Neural cell (in vitro differentiated cells): ENCODE data around the gene ILK.

Experiments
- EZH2 ChIP-seq: fragments of 200-600, 300-800 bp; shearing (Covaris generic), sonication (generic); IDR thresholded peaks from 2 replicates; pipeline ENCODE4 v1.6.1; 2014; ENCODE audit warnings: antibody characterized with exemption, low read length, borderline replicate concordance, mild to moderate bottlenecking; ENCODE audit not compliant: insufficient read depth, poor library complexity, severe bottlenecking
- RAD21 ChIP-seq: fragments of 450-650 bp; conservative IDR thresholded peaks from 2 replicates; pipeline ENCODE4 v1.6.1; 2014; ENCODE audit warnings: antibody characterized with exemption, mild to moderate bottlenecking, moderate library complexity
- TF ChIP-seq, protein P1 (sequence below): fragments of 450-650 bp; IDR thresholded peaks from 2 replicates; pipeline ENCODE4 v1.5.1; 2014; ENCODE audit warnings: antibody characterized with exemption, mild to moderate bottlenecking, moderate library complexity; ENCODE audit not compliant: poor library complexity, severe bottlenecking

DNA sequence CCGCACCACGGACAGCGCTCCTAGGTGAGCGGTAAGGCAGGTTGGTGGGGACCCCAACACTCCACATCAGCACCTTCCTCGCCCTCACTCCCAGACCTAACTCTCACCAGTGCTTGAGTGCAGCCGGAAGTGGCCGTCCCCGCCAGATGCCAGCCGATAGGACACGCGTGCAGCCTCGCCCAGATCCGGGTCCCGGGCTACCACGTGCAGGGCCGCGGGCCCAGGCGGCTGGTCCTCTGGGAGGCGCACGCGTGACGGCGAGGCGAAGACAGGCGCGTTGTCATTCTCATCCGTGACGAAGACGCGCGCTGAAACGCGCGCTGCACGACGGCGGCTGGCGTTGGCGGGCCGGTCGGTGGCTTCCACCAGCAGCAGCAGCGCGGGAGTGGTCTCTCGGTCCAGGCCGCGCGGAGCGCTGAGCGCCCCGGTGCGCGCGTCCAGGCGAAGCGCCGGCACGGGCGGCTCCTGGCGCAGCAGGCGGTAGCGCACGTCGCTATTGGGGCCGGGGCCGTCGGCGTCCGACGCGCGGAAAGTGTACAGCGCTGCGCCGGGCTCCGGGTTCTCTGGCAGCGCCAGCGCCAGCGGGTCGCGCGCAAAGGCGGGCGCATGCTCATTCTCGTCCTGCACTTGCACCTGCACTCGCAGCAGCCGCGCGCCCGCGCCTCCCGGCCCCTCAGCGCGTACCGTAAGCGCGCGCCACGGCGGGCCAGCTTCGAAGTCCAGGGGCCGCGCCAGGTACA is 26.5 kb downstream of the ILK start:
- TF ChIP-seq, protein P1, sequence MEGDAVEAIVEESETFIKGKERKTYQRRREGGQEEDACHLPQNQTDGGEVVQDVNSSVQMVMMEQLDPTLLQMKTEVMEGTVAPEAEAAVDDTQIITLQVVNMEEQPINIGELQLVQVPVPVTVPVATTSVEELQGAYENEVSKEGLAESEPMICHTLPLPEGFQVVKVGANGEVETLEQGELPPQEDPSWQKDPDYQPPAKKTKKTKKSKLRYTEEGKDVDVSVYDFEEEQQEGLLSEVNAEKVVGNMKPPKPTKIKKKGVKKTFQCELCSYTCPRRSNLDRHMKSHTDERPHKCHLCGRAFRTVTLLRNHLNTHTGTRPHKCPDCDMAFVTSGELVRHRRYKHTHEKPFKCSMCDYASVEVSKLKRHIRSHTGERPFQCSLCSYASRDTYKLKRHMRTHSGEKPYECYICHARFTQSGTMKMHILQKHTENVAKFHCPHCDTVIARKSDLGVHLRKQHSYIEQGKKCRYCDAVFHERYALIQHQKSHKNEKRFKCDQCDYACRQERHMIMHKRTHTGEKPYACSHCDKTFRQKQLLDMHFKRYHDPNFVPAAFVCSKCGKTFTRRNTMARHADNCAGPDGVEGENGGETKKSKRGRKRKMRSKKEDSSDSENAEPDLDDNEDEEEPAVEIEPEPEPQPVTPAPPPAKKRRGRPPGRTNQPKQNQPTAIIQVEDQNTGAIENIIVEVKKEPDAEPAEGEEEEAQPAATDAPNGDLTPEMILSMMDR = no peak
- no peak for TF ChIP-seq EZH2
- no peak for TF ChIP-seq RAD21
